Thymus (tissue), 11 donors: Measurements from ENCODE around the gene GOLGA6L7. TPM values are rescaled to one million over a fixed set of nuclear protein-coding genes. Genes with fewer than 3 reads are reported as not detected.
"Not testable (repeated sequence)": the region's sequence is repeated elsewhere in the genome, so short reads cannot be mapped to it uniquely, and the experiment has no call there.

Experiments
- DNase-seq, 9 donors: peaks; one replicate each; pipeline ENCODE4 v3.0.0-alpha.2; 2013; ENCODE audit warnings: low spot score in 9 of 9, low read depth in 6 of 9, missing footprints in 1 of 9
- H3K27ac ChIP-seq, 2 donors: one replicate each; pipeline ENCODE4 v1.5.1; 2013; ENCODE audit warnings: control low read depth in 1 of 2, low read depth in 1 of 2, low read length in 1 of 2, mild to moderate bottlenecking in 1 of 2, moderate library complexity in 1 of 2
- H3K27me3 ChIP-seq, 2 donors: one replicate each; pipeline ENCODE4 v1.5.1; 2013; ENCODE audit warnings: low read length in 1 of 2; ENCODE audit not compliant: control insufficient read depth in 2 of 2, insufficient read depth in 1 of 2
- H3K36me3 ChIP-seq, 2 donors: one replicate each; pipeline ENCODE4 v1.5.1; 2013; ENCODE audit warnings: low read length in 1 of 2, mild to moderate bottlenecking in 1 of 2, moderate library complexity in 1 of 2; ENCODE audit not compliant: control insufficient read depth in 2 of 2, insufficient read depth in 2 of 2
- H3K4me1 ChIP-seq, 2 donors: one replicate each; pipeline ENCODE4 v1.5.1; 2013; ENCODE audit warnings: low read length in 2 of 2; ENCODE audit not compliant: control insufficient read depth in 2 of 2, insufficient read depth in 2 of 2
- H3K4me3 ChIP-seq, 2 donors: one replicate each; pipeline ENCODE4 v1.5.1; 2013; ENCODE audit warnings: low read length in 2 of 2, control low read depth in 1 of 2, mild to moderate bottlenecking in 1 of 2
- H3K9me3 ChIP-seq, 2 donors: one replicate each; pipeline ENCODE4 v1.5.1; 2013; ENCODE audit warnings: low read length in 1 of 2, mild to moderate bottlenecking in 1 of 2; ENCODE audit not compliant: control insufficient read depth in 2 of 2, insufficient read depth in 1 of 2
- WGBS: extraction: QIAGEN DNeasy Blood & Tissue Kit; methylation state at CpG from one replicate; pipeline ENCODE4 v1.1.7; 2013; 5-methylcytosine and 5-hydroxymethylcytosine counted together
- polyA plus RNA-seq: library from polyadenylated mRNA; stranded (reverse); fragments of 200-250 nt; gene quantifications from one replicate; pipeline ENCODE4 v1.2.3, GENCODE V29; 2013
- total RNA-seq: library from RNA; stranded (reverse); fragments of 120-200 nt; gene quantifications from one replicate; pipeline ENCODE4 v1.2.4, GENCODE V29; 2013
- donor health status: healthy.

Gene GOLGA6L7
- total and polyA plus RNA-seq, 2 donors: 0.05 TPM; not detected in 1

GRCh38 chr15:28854578-28854977, 6.1 kb upstream of the GOLGA6L7 start:
- H3K4me3 ChIP-seq, H3K27me3 ChIP-seq, H3K36me3 ChIP-seq, DNase-seq, H3K4me1 ChIP-seq, H3K9me3 ChIP-seq, H3K27ac ChIP-seq: not testable (repeated sequence)
- WGBS: 99% methylated on average over 2 of the region's 2 CpGs

DNA sequence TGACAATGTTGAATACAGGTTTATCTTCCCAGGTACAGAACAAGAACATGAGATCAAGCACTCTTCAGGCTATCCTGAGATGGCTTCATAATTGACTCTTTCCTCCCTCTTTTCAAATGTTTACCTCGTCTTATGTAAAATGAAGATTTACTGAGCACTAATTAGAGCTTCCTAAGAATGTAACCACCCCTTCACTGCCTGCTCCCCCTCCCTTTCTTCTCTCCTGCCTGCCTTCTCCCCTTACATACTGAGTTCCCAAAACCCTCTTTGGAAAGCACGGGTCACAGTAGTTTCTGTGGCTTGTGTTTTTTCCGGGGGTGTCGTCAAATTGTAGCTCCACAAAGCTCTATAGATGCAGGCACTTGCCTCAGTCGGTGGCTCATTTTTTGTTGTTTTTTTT, 5.2 kb upstream of the GOLGA6L7 start:
- not testable (repeated sequence) for H3K9me3 ChIP-seq, DNase-seq, H3K4me3 ChIP-seq, H3K27me3 ChIP-seq, H3K4me1 ChIP-seq, H3K36me3 ChIP-seq, H3K27ac ChIP-seq
- WGBS: 96% methylated on average over 5 of the region's 5 CpGs

- H3K27me3 ChIP-seq, H3K36me3 ChIP-seq, H3K4me1 ChIP-seq, H3K9me3 ChIP-seq, H3K27ac ChIP-seq, DNase-seq, H3K4me3 ChIP-seq: not testable (repeated sequence)
- 95% methylated on average over 24 of the region's 31 CpGs for WGBS
Measured at GRCh38 chr15:28849766-28850165, 1.3 kb upstream of the GOLGA6L7 start.

DNA sequence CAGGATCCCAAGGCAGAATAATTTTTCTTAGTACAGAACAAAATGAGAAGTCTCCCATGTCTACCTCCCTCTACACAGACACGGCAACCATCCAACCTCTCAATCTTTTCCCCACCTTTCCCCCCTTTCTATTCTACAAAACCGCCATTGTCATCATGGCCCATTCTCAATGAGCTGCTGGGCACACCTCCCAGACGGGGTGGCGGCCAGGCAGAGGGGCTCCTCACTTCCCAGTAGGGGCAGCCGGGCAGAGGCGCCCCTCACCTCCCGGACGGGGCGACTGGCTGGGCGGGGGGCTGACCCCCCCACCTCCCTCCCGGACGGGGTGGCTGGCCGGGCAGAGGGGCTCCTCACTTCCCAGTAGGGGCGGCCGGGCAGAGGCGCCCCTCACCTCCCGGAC, 827 bp upstream of the GOLGA6L7 start:
- DNase-seq, H3K9me3 ChIP-seq, H3K4me1 ChIP-seq, H3K27ac ChIP-seq, H3K36me3 ChIP-seq, H3K27me3 ChIP-seq, H3K4me3 ChIP-seq: not testable (repeated sequence)
- WGBS: 100% methylated on average over 2 of the region's 17 CpGs

- DNase-seq, H3K4me1 ChIP-seq: not testable (repeated sequence)
- WGBS: 86% methylated on average over 9 of the region's 9 CpGs
Measured at GRCh38 chr15:28847959-28848358, 485 bp downstream of the GOLGA6L7 start.

DNA sequence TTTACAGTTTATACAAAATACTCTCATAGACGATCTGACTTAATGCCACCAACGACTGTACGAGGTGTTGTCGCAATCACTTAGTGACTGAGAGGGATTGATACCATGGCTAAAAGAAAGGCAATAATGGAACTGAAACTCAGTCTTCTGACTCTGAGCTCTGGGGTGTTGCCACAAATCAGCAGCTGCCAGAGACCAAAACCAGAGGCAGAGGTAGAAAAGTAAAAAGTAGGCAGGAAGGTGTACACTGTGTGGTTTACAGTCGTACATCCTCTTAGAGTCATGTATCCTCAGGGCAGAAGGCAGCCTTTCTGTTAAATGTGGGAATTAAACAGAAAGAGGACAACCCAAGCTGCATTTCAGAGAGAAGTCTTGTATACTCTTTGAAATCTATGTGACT, 1.2 kb downstream of the GOLGA6L7 start:
- WGBS: 81% methylated on average over 5 of the region's 5 CpGs
- not testable (repeated sequence) for H3K4me1 ChIP-seq, H3K9me3 ChIP-seq, H3K4me3 ChIP-seq, H3K27ac ChIP-seq, DNase-seq, H3K27me3 ChIP-seq, H3K36me3 ChIP-seq

More at GRCh38 chr15:28847959-28848358, 485 bp downstream of the GOLGA6L7 start:
- not testable (repeated sequence) for H3K4me3 ChIP-seq, H3K36me3 ChIP-seq, H3K27ac ChIP-seq, H3K27me3 ChIP-seq, H3K9me3 ChIP-seq

GRCh38 chr15:28844147-28844546, 4.3 kb downstream of the GOLGA6L7 start:
- not testable (repeated sequence) for H3K36me3 ChIP-seq, H3K27me3 ChIP-seq, DNase-seq, H3K4me1 ChIP-seq, H3K4me3 ChIP-seq, H3K27ac ChIP-seq, H3K9me3 ChIP-seq
- 82% methylated on average over 8 of the region's 14 CpGs for WGBS

GRCh38 chr15:28843520-28843919, 4.9 kb downstream of the GOLGA6L7 start:
- H3K4me3 ChIP-seq, DNase-seq, H3K27ac ChIP-seq, H3K36me3 ChIP-seq, H3K4me1 ChIP-seq, H3K27me3 ChIP-seq, H3K9me3 ChIP-seq: not testable (repeated sequence)
- WGBS: 96% methylated on average over 12 of the region's 12 CpGs

- not testable (repeated sequence) for H3K9me3 ChIP-seq, H3K4me1 ChIP-seq, H3K27me3 ChIP-seq, H3K27ac ChIP-seq, H3K36me3 ChIP-seq, H3K4me3 ChIP-seq, DNase-seq
- WGBS: 97% methylated on average over 11 of the region's 11 CpGs
Measured at GRCh38 chr15:28842210-28842609, 6.2 kb downstream of the GOLGA6L7 start.

DNA sequence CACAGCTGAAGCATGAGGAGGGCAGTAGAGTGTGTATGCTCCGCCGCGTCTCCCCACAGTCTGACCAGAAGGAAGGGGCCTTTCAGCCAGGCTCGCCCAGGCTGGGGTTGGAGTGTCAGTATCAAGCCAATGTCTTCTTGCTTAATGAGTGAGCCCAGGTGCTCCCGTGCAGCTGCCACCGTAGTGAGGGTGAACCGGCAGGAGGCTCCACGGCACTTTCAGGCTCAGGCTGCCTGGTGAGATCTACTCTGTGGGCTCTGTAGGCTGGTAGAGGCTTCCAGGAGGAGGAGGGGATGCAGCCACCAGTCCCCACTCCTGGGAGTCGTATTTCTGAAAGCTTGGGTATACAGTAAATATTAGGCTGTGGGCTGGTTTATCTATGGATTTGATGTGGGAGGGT, 8.2 kb downstream of the GOLGA6L7 start:
- H3K27ac ChIP-seq, H3K4me1 ChIP-seq, H3K27me3 ChIP-seq, DNase-seq, H3K4me3 ChIP-seq, H3K36me3 ChIP-seq, H3K9me3 ChIP-seq: not testable (repeated sequence)
- 98% methylated on average over 8 of the region's 9 CpGs for WGBS
